ENCODE data around the gene HSD17B12.

DNA sequence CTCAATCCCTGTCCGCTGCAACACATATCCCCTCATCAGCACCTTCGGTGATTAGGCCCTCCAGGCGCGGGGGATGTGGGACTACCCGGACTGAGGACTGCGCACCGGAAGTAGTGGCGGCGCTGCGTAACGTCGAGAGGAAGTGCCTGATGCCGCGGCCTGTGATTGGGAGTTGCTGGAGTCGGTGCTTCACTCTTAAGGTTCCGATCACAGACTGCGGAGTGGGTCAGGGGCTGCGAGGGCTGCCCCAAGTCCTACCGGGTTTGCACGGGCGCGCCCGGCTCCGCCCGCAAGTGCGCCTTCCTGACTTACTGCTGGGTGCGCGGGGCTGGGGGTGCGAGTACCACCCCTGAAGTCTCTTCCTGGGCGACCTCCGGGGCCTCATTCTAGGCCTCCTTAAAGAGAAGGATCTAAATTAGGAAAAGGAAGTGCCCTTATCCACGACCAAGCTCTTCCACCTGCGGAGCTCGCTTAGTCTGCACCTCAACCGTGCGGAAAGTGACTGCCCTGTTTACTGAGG, 200.2 kb downstream of the HSD17B12 start, which contains the start of gene ALKBH3:
- TF ChIP-seq, protein P1, sequence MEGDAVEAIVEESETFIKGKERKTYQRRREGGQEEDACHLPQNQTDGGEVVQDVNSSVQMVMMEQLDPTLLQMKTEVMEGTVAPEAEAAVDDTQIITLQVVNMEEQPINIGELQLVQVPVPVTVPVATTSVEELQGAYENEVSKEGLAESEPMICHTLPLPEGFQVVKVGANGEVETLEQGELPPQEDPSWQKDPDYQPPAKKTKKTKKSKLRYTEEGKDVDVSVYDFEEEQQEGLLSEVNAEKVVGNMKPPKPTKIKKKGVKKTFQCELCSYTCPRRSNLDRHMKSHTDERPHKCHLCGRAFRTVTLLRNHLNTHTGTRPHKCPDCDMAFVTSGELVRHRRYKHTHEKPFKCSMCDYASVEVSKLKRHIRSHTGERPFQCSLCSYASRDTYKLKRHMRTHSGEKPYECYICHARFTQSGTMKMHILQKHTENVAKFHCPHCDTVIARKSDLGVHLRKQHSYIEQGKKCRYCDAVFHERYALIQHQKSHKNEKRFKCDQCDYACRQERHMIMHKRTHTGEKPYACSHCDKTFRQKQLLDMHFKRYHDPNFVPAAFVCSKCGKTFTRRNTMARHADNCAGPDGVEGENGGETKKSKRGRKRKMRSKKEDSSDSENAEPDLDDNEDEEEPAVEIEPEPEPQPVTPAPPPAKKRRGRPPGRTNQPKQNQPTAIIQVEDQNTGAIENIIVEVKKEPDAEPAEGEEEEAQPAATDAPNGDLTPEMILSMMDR (IDR thresholded peaks at IDR 0.05; ENCODE audit: low read length) = no peak
- no peak for TF ChIP-seq EZH2 (IDR thresholded peaks at IDR 0.05; ENCODE audit: borderline replicate concordance, low read length)

All from OCI-LY1 (cell line).